Measurements from ENCODE around the gene DPY19L1. TPM values are rescaled to one million over a fixed set of nuclear protein-coding genes. Genes with fewer than 3 reads are reported as not detected.
A peak's percentile ranks its signal among the peaks of the same experiment; 100 is the strongest.
"Not testable (repeated sequence)": the region's sequence is repeated elsewhere in the genome, so short reads cannot be mapped to it uniquely, and the experiment has no call there.

The DPY19L1 gene
- total RNA-seq, 2 donors from 2014 or later, result 15.4 to 17.9 TPM

- H3K4me1 Mint-ChIP-seq; ATAC-seq (replicated peaks); H3K4me3 Mint-ChIP-seq; H3K27me3 Mint-ChIP-seq; H3K27ac Mint-ChIP-seq; H3K9me3 Mint-ChIP-seq: not testable (repeated sequence)
- peaks cover 11% of the 10 kb centered on the region for H3K36me3 Mint-ChIP-seq (ENCODE audit: low read depth)
Measured at GRCh38 chr7:34984140-34984539, 53.1 kb downstream of the DPY19L1 start.

GRCh38 chr7:34982371-34983019, 54.8 kb downstream of the DPY19L1 start:
- no peak overlapping the region for H3K4me3 Mint-ChIP-seq
- H3K27ac Mint-ChIP-seq, result no peak overlapping the region
- H3K27me3 Mint-ChIP-seq, result no peaks in the 10 kb centered on the region
- H3K4me1 Mint-ChIP-seq, result peaks cover 4% of the 10 kb centered on the region
- H3K36me3 Mint-ChIP-seq (ENCODE audit: low read depth), result peaks cover 11% of the 10 kb centered on the region
- H3K9me3 Mint-ChIP-seq, result no peaks in the 10 kb centered on the region
- ATAC-seq (replicated peaks), result no peak

GRCh38 chr7:34979124-34979523, 58.2 kb downstream of the DPY19L1 start:
- ATAC-seq (replicated peaks), result peak; percentile 65
- not testable (repeated sequence) for H3K4me1 Mint-ChIP-seq, H3K9me3 Mint-ChIP-seq, H3K27ac Mint-ChIP-seq, H3K27me3 Mint-ChIP-seq, H3K4me3 Mint-ChIP-seq
- H3K36me3 Mint-ChIP-seq (ENCODE audit: low read depth), result peaks cover 11% of the 10 kb centered on the region

- Mint-ChIP-seq H3K9me3 (no peaks in the 10 kb centered on the region), H3K36me3 (ENCODE audit: low read depth) (peaks cover 27% of the 10 kb centered on the region), H3K4me1 (peaks cover 10% of the 10 kb centered on the region), H3K27ac (no peak overlapping the region), H3K27me3 (no peaks in the 10 kb centered on the region), H3K4me3 (no peak overlapping the region)
- ATAC-seq (replicated peaks), result peak; percentile 71
Measured at GRCh38 chr7:34973400-34973760, 63.9 kb downstream of the DPY19L1 start.

GRCh38 chr7:34972739-34973399, 64.4 kb downstream of the DPY19L1 start:
- peak; percentile 87 for ATAC-seq (replicated peaks)

GRCh38 chr7:34967818-34968217, 69.5 kb downstream of the DPY19L1 start:
- not testable (repeated sequence) for H3K27me3 Mint-ChIP-seq; ATAC-seq (replicated peaks); H3K27ac Mint-ChIP-seq; H3K4me3 Mint-ChIP-seq; H3K4me1 Mint-ChIP-seq; H3K9me3 Mint-ChIP-seq
- H3K36me3 Mint-ChIP-seq (ENCODE audit: low read depth), result peaks cover 41% of the 10 kb centered on the region

More at GRCh38 chr7:34972739-34973399, 64.4 kb downstream of the DPY19L1 start:
- H3K9me3 Mint-ChIP-seq, H3K27me3 Mint-ChIP-seq, H3K4me3 Mint-ChIP-seq: not testable (repeated sequence)
- peaks cover 28% of the 10 kb centered on the region for H3K36me3 Mint-ChIP-seq (ENCODE audit: low read depth)
- peak overlapping the region; percentile 51 for H3K27ac Mint-ChIP-seq
- H3K4me1 Mint-ChIP-seq, result peaks cover 10% of the 10 kb centered on the region

- Mint-ChIP-seq H3K36me3 (ENCODE audit: low read depth) (peaks cover 34% of the 10 kb centered on the region), H3K27ac (peak overlapping the region; percentile 14)
- ATAC-seq (replicated peaks); H3K4me3 Mint-ChIP-seq; H3K4me1 Mint-ChIP-seq; H3K9me3 Mint-ChIP-seq; H3K27me3 Mint-ChIP-seq: not testable (repeated sequence)
Measured at GRCh38 chr7:34966504-34966903, 70.8 kb downstream of the DPY19L1 start.

- Mint-ChIP-seq H3K27me3 (no peaks in the 10 kb centered on the region), H3K27ac (no peak overlapping the region), H3K4me1 (no peaks in the 10 kb centered on the region), H3K4me3 (no peak overlapping the region), H3K9me3 (peaks cover 4% of the 10 kb centered on the region), H3K36me3 (ENCODE audit: low read depth) (peaks cover 37% of the 10 kb centered on the region)
- no peak for ATAC-seq (replicated peaks)
Measured at GRCh38 chr7:34958021-34958420, 79.3 kb downstream of the DPY19L1 start.

- Mint-ChIP-seq H3K27me3 (no peaks in the 10 kb centered on the region), H3K27ac (no peak overlapping the region), H3K36me3 (ENCODE audit: low read depth) (peaks cover 32% of the 10 kb centered on the region), H3K9me3 (no peaks in the 10 kb centered on the region), H3K4me3 (no peak overlapping the region), H3K4me1 (no peaks in the 10 kb centered on the region)
- ATAC-seq (replicated peaks), result no peak
Measured at GRCh38 chr7:34952822-34953221, 84.5 kb downstream of the DPY19L1 start.

- H3K36me3 Mint-ChIP-seq (ENCODE audit: low read depth), result peaks cover 30% of the 10 kb centered on the region
- H3K4me3 Mint-ChIP-seq, result no peak overlapping the region
- H3K27ac Mint-ChIP-seq, result no peak overlapping the region
- H3K27me3 Mint-ChIP-seq, result no peaks in the 10 kb centered on the region
- no peaks in the 10 kb centered on the region for H3K9me3 Mint-ChIP-seq
- H3K4me1 Mint-ChIP-seq, result no peaks in the 10 kb centered on the region
- ATAC-seq (replicated peaks), result no peak
Measured at GRCh38 chr7:34949361-34949760, 87.9 kb downstream of the DPY19L1 start.

- H3K36me3 Mint-ChIP-seq (ENCODE audit: low read depth), result peaks cover 28% of the 10 kb centered on the region
- not testable (repeated sequence) for H3K4me1 Mint-ChIP-seq; H3K27me3 Mint-ChIP-seq; H3K9me3 Mint-ChIP-seq; H3K27ac Mint-ChIP-seq; H3K4me3 Mint-ChIP-seq; ATAC-seq (replicated peaks)
Measured at GRCh38 chr7:34947427-34947826, 89.9 kb downstream of the DPY19L1 start.

GRCh38 chr7:34946486-34946885, 90.8 kb downstream of the DPY19L1 start:
- ATAC-seq (replicated peaks), result no peak
- Mint-ChIP-seq H3K4me1 (no peaks in the 10 kb centered on the region), H3K27me3 (no peaks in the 10 kb centered on the region), H3K27ac (no peak overlapping the region), H3K36me3 (ENCODE audit: low read depth) (peaks cover 31% of the 10 kb centered on the region), H3K4me3 (no peak overlapping the region), H3K9me3 (no peaks in the 10 kb centered on the region)

- H3K27me3 Mint-ChIP-seq; H3K4me1 Mint-ChIP-seq; H3K4me3 Mint-ChIP-seq; ATAC-seq (replicated peaks); H3K9me3 Mint-ChIP-seq; H3K27ac Mint-ChIP-seq: not testable (repeated sequence)
- peaks cover 34% of the 10 kb centered on the region for H3K36me3 Mint-ChIP-seq (ENCODE audit: low read depth)
Measured at GRCh38 chr7:34945894-34946477, 91.3 kb downstream of the DPY19L1 start.

- peaks cover 32% of the 10 kb centered on the region for H3K36me3 Mint-ChIP-seq (ENCODE audit: low read depth)
- no peak for ATAC-seq (replicated peaks)
- no peaks in the 10 kb centered on the region for H3K9me3 Mint-ChIP-seq
- H3K27ac Mint-ChIP-seq, result no peak overlapping the region
- H3K4me3 Mint-ChIP-seq, result no peak overlapping the region
- no peaks in the 10 kb centered on the region for H3K27me3 Mint-ChIP-seq
- no peaks in the 10 kb centered on the region for H3K4me1 Mint-ChIP-seq
Measured at GRCh38 chr7:34939175-34939574, 98.1 kb downstream of the DPY19L1 start.

- H3K36me3 Mint-ChIP-seq (ENCODE audit: low read depth), result peaks cover 24% of the 10 kb centered on the region
- peak; percentile 96 for ATAC-seq (replicated peaks)
- H3K27me3 Mint-ChIP-seq, H3K27ac Mint-ChIP-seq, H3K9me3 Mint-ChIP-seq, H3K4me3 Mint-ChIP-seq, H3K4me1 Mint-ChIP-seq: not testable (repeated sequence)
Measured at GRCh38 chr7:34935735-34936165, 101.5 kb downstream of the DPY19L1 start.
